ENCODE data around the gene TRIM34.
"Not testable (repeated sequence)": the region's sequence is repeated elsewhere in the genome, so short reads cannot be mapped to it uniquely, and the experiment has no call there.

TRIM34 gene

GRCh38 chr11:5600374-5600851 is 24.4 kb upstream of the TRIM34 start:
- H3K23ac ChIP-seq (ENCODE audit: low read length), result no peak overlapping the region
- peak; percentile 95 for DNase-seq

DNA sequence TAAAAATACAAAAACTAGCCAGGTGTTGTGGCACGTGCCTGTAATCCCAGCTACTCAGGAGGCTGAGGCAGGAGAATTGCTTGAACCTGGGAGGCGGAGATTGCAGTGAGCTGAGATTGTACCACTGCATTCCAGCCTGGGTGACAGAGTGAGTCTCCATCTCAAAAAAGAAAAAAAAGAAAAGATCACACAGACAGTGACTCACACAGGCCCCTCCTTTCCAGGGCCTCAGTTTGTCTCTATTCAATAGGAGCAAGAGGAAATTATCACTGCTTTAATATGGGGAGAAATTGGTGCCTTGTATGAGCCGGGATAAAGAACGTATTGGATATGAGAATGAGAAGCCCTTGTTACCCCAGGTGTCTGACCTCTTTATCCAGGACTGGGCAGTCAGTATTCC is 22.0 kb upstream of the TRIM34 start:
- H3K27me3 ChIP-seq (ENCODE audit: insufficient read depth, low read length, poor library complexity); H4K8ac ChIP-seq (ENCODE audit: low read depth, low read length); H3K23ac ChIP-seq (ENCODE audit: low read length); DNase-seq; H3K56ac ChIP-seq (ENCODE audit: low read length); H2BK120ac ChIP-seq (ENCODE audit: low read depth, low read length); H3K9ac ChIP-seq (ENCODE audit: low read length); H3K4me1 ChIP-seq (ENCODE audit: control insufficient read depth, low read depth, low read length); H3K4me2 ChIP-seq (ENCODE audit: low read length); H2BK15ac ChIP-seq (replicated peaks; ENCODE audit: low read depth); H3K4me3 ChIP-seq (ENCODE audit: low read length); H3K79me2 ChIP-seq (ENCODE audit: control insufficient read depth, insufficient read depth, low read length); H3K36me3 ChIP-seq (ENCODE audit: control insufficient read depth, insufficient read depth, low read length); H3K79me1 ChIP-seq (ENCODE audit: low read length); H2BK5ac ChIP-seq (ENCODE audit: low read length); H2AK5ac ChIP-seq (ENCODE audit: low read length); H4K5ac ChIP-seq (ENCODE audit: low read length); H3K18ac ChIP-seq (ENCODE audit: low read length); H3K27ac ChIP-seq (ENCODE audit: low read depth, low read length); H3K4ac ChIP-seq (ENCODE audit: low read depth, low read length): not testable (repeated sequence)
- WGBS (ENCODE audit: extremely low coverage, insufficient coverage, low lambda C conversion rate), result no CpG with 5 or more reads among the region's 4 CpGs

More at GRCh38 chr11:5600374-5600851, 24.4 kb upstream of the TRIM34 start:
- H2BK120ac ChIP-seq (ENCODE audit: low read depth, low read length), result no peak overlapping the region
- H3K18ac ChIP-seq (ENCODE audit: low read length), result peak overlapping the region; percentile 78
- H3K4me1 ChIP-seq (ENCODE audit: control insufficient read depth, low read depth, low read length), result peaks cover 13% of the 10 kb centered on the region
- no peak overlapping the region for H2BK15ac ChIP-seq (replicated peaks; ENCODE audit: low read depth)
- no peak overlapping the region for H4K8ac ChIP-seq (ENCODE audit: low read depth, low read length)
- no peak overlapping the region for H3K4me3 ChIP-seq (ENCODE audit: low read length)
- H3K27ac ChIP-seq (ENCODE audit: low read depth, low read length), result no peak overlapping the region
- WGBS (ENCODE audit: extremely low coverage, insufficient coverage, low lambda C conversion rate), result no CpG with 5 or more reads among the region's 9 CpGs
- H3K56ac ChIP-seq (ENCODE audit: low read length), result peak overlapping the region; percentile 44
- H3K79me1 ChIP-seq (ENCODE audit: low read length), result peaks cover 4% of the 10 kb centered on the region
- H3K9ac ChIP-seq (ENCODE audit: low read length), result no peak overlapping the region
- no peak overlapping the region for H2BK5ac ChIP-seq (ENCODE audit: low read length)
- H3K4ac ChIP-seq (ENCODE audit: low read depth, low read length), result no peak overlapping the region
- H3K36me3 ChIP-seq (ENCODE audit: control insufficient read depth, insufficient read depth, low read length), result peaks cover 1% of the 10 kb centered on the region
- H3K79me2 ChIP-seq (ENCODE audit: control insufficient read depth, insufficient read depth, low read length), result no peaks in the 10 kb centered on the region
- H4K5ac ChIP-seq (ENCODE audit: low read length), result no peak overlapping the region
- no peak overlapping the region for H2AK5ac ChIP-seq (ENCODE audit: low read length)
- no peaks in the 10 kb centered on the region for H3K27me3 ChIP-seq (ENCODE audit: insufficient read depth, low read length, poor library complexity)
- no peak overlapping the region for H3K4me2 ChIP-seq (ENCODE audit: low read length)

- Histone ChIP-seq H3K36me3 (ENCODE audit: control insufficient read depth, insufficient read depth, low read length) (peaks cover 1% of the 10 kb centered on the region), H3K4ac (ENCODE audit: low read depth, low read length) (no peak overlapping the region), H2BK120ac (ENCODE audit: low read depth, low read length) (no peak overlapping the region), H3K27me3 (ENCODE audit: insufficient read depth, low read length, poor library complexity) (no peaks in the 10 kb centered on the region), H3K4me1 (ENCODE audit: control insufficient read depth, low read depth, low read length) (peaks cover 3% of the 10 kb centered on the region), H3K4me3 (ENCODE audit: low read length) (no peak overlapping the region), H3K18ac (ENCODE audit: low read length) (no peak overlapping the region), H4K8ac (ENCODE audit: low read depth, low read length) (no peak overlapping the region), H3K4me2 (ENCODE audit: low read length) (no peak overlapping the region), H3K23ac (ENCODE audit: low read length) (no peak overlapping the region), H3K79me2 (ENCODE audit: control insufficient read depth, insufficient read depth, low read length) (no peaks in the 10 kb centered on the region), H2BK15ac (replicated peaks; ENCODE audit: low read depth) (no peak overlapping the region), H3K27ac (ENCODE audit: low read depth, low read length) (no peak overlapping the region), H3K9ac (ENCODE audit: low read length) (no peak overlapping the region), H3K56ac (ENCODE audit: low read length) (no peak overlapping the region), H3K79me1 (ENCODE audit: low read length) (peaks cover 4% of the 10 kb centered on the region), H4K5ac (ENCODE audit: low read length) (no peak overlapping the region), H2BK5ac (ENCODE audit: low read length) (no peak overlapping the region), H2AK5ac (ENCODE audit: low read length) (no peak overlapping the region)
- no CpG with 5 or more reads among the region's 8 CpGs for WGBS (ENCODE audit: extremely low coverage, insufficient coverage, low lambda C conversion rate)
- DNase-seq, result no peak
Measured at GRCh38 chr11:5603326-5603725, 21.5 kb upstream of the TRIM34 start.

- Histone ChIP-seq H3K4ac (ENCODE audit: low read depth, low read length) (no peak overlapping the region), H3K4me1 (ENCODE audit: control insufficient read depth, low read depth, low read length) (peaks cover 3% of the 10 kb centered on the region), H3K4me3 (ENCODE audit: low read length) (no peak overlapping the region), H3K4me2 (ENCODE audit: low read length) (no peak overlapping the region), H3K9ac (ENCODE audit: low read length) (no peak overlapping the region), H2BK120ac (ENCODE audit: low read depth, low read length) (no peak overlapping the region), H2BK5ac (ENCODE audit: low read length) (no peak overlapping the region), H3K79me1 (ENCODE audit: low read length) (peaks cover 4% of the 10 kb centered on the region), H2AK5ac (ENCODE audit: low read length) (no peak overlapping the region), H3K27ac (ENCODE audit: low read depth, low read length) (no peak overlapping the region), H3K18ac (ENCODE audit: low read length) (no peak overlapping the region), H3K27me3 (ENCODE audit: insufficient read depth, low read length, poor library complexity) (no peaks in the 10 kb centered on the region), H3K36me3 (ENCODE audit: control insufficient read depth, insufficient read depth, low read length) (peaks cover 1% of the 10 kb centered on the region), H4K5ac (ENCODE audit: low read length) (no peak overlapping the region), H3K56ac (ENCODE audit: low read length) (no peak overlapping the region), H3K23ac (ENCODE audit: low read length) (no peak overlapping the region), H3K79me2 (ENCODE audit: control insufficient read depth, insufficient read depth, low read length) (no peaks in the 10 kb centered on the region), H4K8ac (ENCODE audit: low read depth, low read length) (no peak overlapping the region), H2BK15ac (replicated peaks; ENCODE audit: low read depth) (no peak overlapping the region)
- WGBS (ENCODE audit: extremely low coverage, insufficient coverage, low lambda C conversion rate), result no CpG with 5 or more reads among the region's 4 CpGs
- DNase-seq, result no peak
Measured at GRCh38 chr11:5604896-5605295, 19.9 kb upstream of the TRIM34 start.

DNA sequence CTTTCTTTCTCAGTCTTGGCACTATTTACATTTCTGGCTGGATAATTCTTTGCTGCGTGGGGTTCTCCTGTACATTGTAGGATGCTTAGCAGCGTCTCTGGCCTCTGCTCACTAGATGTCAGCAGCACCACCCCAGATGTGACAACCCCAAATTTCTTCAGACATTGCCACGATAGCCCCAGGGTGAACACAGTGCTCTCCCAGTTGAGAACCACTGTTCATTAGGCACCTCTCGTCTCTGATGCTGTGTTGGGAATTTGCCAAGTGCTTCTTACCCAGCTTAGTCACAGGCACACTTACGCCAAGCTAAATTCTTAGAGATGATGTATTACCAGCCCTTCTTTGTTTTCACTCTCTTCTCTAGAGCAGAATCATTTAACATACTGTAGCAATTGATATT is 19.0 kb upstream of the TRIM34 start:
- H2BK120ac ChIP-seq (ENCODE audit: low read depth, low read length), result no peak overlapping the region
- no peak overlapping the region for H2BK5ac ChIP-seq (ENCODE audit: low read length)
- WGBS (ENCODE audit: extremely low coverage, insufficient coverage, low lambda C conversion rate), result no CpG with 5 or more reads among the region's 5 CpGs
- peaks cover 4% of the 10 kb centered on the region for H3K79me1 ChIP-seq (ENCODE audit: low read length)
- H3K18ac ChIP-seq (ENCODE audit: low read length), result no peak overlapping the region
- peaks cover 1% of the 10 kb centered on the region for H3K36me3 ChIP-seq (ENCODE audit: control insufficient read depth, insufficient read depth, low read length)
- H3K4me1 ChIP-seq (ENCODE audit: control insufficient read depth, low read depth, low read length), result no peaks in the 10 kb centered on the region
- H3K9ac ChIP-seq (ENCODE audit: low read length), result no peak overlapping the region
- H3K27ac ChIP-seq (ENCODE audit: low read depth, low read length), result no peak overlapping the region
- H3K79me2 ChIP-seq (ENCODE audit: control insufficient read depth, insufficient read depth, low read length), result no peaks in the 10 kb centered on the region
- H3K56ac ChIP-seq (ENCODE audit: low read length), result no peak overlapping the region
- H4K8ac ChIP-seq (ENCODE audit: low read depth, low read length), result no peak overlapping the region
- no peak overlapping the region for H3K4ac ChIP-seq (ENCODE audit: low read depth, low read length)
- no peak for DNase-seq
- H3K4me2 ChIP-seq (ENCODE audit: low read length), result no peak overlapping the region
- no peaks in the 10 kb centered on the region for H3K27me3 ChIP-seq (ENCODE audit: insufficient read depth, low read length, poor library complexity)
- no peak overlapping the region for H3K23ac ChIP-seq (ENCODE audit: low read length)
- no peak overlapping the region for H2BK15ac ChIP-seq (replicated peaks; ENCODE audit: low read depth)
- no peak overlapping the region for H3K4me3 ChIP-seq (ENCODE audit: low read length)
- no peak overlapping the region for H4K5ac ChIP-seq (ENCODE audit: low read length)
- H2AK5ac ChIP-seq (ENCODE audit: low read length), result no peak overlapping the region

GRCh38 chr11:5608808-5609207 is 16.0 kb upstream of the TRIM34 start:
- no peak overlapping the region for H2BK120ac ChIP-seq (ENCODE audit: low read depth, low read length)
- H3K79me1 ChIP-seq (ENCODE audit: low read length), result no peaks in the 10 kb centered on the region
- H2BK15ac ChIP-seq (replicated peaks; ENCODE audit: low read depth), result no peak overlapping the region
- no peak overlapping the region for H3K18ac ChIP-seq (ENCODE audit: low read length)
- H3K9ac ChIP-seq (ENCODE audit: low read length), result no peak overlapping the region
- H3K23ac ChIP-seq (ENCODE audit: low read length), result no peak overlapping the region
- H3K4me2 ChIP-seq (ENCODE audit: low read length), result no peak overlapping the region
- no peak overlapping the region for H2AK5ac ChIP-seq (ENCODE audit: low read length)
- no peak overlapping the region for H4K5ac ChIP-seq (ENCODE audit: low read length)
- H3K4ac ChIP-seq (ENCODE audit: low read depth, low read length), result no peak overlapping the region
- DNase-seq, result no peak
- H4K8ac ChIP-seq (ENCODE audit: low read depth, low read length), result no peak overlapping the region
- no peak overlapping the region for H3K56ac ChIP-seq (ENCODE audit: low read length)
- H3K79me2 ChIP-seq (ENCODE audit: control insufficient read depth, insufficient read depth, low read length), result no peaks in the 10 kb centered on the region
- WGBS (ENCODE audit: extremely low coverage, insufficient coverage, low lambda C conversion rate), result no CpG with 5 or more reads among the region's 6 CpGs
- no peaks in the 10 kb centered on the region for H3K4me1 ChIP-seq (ENCODE audit: control insufficient read depth, low read depth, low read length)
- H3K27ac ChIP-seq (ENCODE audit: low read depth, low read length), result no peak overlapping the region
- no peaks in the 10 kb centered on the region for H3K27me3 ChIP-seq (ENCODE audit: insufficient read depth, low read length, poor library complexity)
- H3K36me3 ChIP-seq (ENCODE audit: control insufficient read depth, insufficient read depth, low read length), result peaks cover 1% of the 10 kb centered on the region
- no peak overlapping the region for H2BK5ac ChIP-seq (ENCODE audit: low read length)
- H3K4me3 ChIP-seq (ENCODE audit: low read length), result no peak overlapping the region
